Lung microvascular endothelial cell (primary cell): Measurements from ENCODE around the gene VAV2. TPM values are rescaled to one million over a fixed set of nuclear protein-coding genes. Genes with fewer than 3 reads are reported as not detected.

Source experiments
- DNase-seq, 2 donors: peaks; one replicate each; pipeline versions ENCODE4 v3.0.0 to v3.0.0-alpha.2; 2010; ENCODE audit warnings: low read depth in 2 of 2
- total RNA-seq: library from RNA; depleted of rRNA; stranded (reverse); fragments of >200 nt; gene quantifications from 2 replicates; pipeline ENCODE4 v1.2.1, GENCODE V29; 2014

VAV2 gene
- total RNA-seq, 1 donor from 2014 or later: 17.7 TPM

DNA sequence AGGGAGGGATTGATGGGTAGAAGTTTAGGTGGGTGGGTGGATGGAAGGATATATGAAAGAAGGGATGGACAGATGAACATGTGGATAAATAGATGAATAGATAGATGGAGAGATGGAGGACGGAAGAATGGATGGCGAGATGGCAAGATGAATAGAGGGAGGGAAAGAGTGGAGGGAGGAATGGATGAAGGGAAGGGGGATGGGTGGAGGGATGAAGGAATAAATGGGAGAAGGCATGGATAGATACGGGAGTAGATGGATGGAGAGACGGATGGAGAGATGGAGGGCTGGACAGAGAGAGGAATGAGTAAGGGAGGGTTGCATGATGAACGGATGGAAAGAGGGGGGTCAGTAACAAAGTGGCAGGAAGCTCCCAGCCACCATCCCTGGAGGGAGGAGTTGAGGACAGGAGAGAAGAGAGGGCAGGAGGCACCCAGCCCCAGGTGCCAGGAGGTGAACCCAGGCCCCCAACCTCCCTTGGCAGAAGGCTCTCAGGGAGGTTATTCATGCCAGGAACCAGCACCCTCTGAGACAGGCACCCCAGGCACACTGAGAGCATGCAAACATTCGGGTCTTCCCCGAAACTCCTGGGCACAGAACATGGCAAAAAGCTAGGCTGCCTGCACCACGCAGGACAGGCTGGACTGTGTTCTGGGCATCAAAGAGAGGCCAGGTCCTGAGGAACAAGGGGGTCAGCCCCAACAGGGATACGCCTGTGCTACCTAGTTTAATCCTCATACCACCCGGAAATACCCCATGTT, 263.1 kb downstream of the VAV2 start:
- no peak for DNase-seq

DNA sequence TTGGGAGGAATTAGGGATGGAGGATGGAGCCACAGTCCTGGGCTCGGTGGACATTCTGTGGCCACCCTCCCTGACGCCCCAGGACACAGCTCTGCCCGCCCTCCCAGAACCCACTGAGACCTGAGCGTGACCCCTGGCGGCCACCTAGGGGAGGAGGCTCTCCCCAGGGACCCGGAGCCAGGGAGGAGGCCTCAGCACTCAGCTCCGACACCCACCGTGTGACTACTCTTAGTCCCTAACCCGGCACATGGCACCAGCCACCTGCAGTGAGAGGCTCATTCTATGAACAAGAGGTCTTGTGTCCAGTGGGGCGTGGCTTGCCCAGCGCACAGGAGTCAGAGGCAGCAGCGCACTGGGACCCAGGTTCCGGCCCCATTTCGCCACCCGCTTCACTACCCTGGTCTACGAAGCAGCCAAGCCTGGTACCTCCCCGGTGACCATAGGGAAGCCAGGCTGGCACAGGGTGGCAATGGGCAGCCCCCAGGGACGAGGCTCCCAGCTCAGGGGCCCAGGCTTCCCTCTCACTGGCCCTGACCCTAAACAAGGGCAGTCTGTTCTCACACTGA, 264.2 kb downstream of the VAV2 start:
- no peak for DNase-seq

DNA sequence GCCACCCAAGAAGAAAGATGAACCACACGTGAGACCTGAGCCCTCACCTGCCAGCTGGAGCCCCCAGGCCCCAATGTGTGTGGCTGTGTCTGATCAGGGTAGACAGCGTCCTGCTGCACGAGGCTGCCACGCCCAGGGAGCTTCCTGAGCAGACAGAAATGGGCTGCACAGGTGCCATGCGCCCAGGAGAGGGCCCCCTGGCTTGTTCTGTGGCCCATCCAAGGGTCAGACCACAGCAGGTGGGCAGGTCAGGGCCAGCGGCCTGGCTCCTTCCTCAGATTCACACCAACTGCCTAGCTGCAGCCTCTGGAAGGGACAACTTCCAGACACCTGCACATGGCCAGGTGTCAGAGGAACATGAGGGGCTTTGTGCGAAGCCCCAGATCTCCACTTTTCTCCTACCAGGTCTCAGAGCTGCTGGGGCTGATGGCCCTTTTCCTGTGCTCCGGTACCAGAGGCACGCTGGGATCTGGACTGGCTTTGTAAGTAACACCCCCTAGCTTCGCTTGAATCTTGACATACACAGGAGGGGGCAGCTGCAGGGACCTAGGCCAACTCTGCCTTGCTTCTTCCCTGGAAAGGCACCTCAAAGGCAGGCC, 264.7 kb downstream of the VAV2 start:
- no peak for DNase-seq

DNA sequence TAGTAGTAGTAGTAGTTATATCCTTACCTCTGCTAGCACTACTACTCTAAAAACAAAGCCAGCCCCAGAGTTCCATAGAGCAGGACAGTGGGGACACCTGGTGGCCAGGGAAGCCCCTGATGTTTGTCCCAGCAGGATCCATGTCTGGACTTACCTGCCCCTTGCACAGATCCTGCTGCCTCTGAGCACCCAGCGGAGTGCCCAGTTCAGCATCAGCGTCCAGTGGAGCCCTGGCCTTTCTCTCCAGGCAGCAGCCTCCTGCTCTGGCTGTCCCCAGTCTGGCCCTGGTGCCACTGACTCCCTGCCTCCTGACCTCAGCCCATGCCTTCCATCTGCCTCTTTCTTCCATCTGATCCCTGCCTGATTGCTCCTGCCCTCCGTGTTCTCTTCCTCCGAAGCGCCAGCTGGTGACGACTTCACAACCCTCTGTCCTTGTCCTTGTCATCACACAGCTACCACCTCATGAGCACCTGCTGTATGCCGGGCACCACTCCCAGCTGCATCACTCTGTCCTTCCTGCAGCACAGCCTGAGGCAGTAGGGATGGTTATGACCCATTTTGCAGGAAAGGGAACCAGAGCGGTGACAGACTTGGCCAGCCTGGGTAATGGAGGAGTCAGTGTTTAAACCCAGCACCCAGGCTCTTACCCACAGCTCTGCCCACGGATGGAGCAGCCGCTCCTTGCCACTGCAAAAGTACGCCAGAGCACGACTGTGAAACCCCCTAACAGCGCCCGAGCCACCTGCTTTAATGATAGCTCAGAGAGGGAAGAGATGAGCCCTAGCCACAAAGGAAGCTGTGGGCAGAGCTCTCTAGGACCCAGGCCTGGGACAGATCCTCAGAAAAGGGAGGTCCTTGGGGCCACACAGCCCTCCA, 265.5 kb downstream of the VAV2 start:
- peak; percentile 42 to 79 for DNase-seq

DNA sequence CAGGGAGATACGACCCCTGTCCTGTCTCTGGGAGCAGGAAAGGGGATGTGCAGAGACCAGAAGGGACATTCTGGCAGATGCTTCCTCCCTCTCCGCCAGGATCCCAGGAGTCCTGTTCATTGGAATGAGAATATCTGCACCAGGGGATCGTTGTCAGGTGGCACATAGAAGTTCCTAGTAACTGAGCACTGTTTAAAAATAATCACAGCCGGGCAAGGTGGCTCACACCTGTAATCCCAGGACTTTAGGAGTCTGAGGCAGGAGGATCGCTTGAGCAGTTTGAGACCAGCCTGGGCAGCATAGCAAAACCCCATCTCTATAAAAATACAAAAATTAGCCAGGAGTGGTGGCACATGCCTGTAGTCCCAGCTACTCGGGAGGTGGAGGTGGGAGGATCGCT, 266.2 kb downstream of the VAV2 start:
- no peak for DNase-seq

DNA sequence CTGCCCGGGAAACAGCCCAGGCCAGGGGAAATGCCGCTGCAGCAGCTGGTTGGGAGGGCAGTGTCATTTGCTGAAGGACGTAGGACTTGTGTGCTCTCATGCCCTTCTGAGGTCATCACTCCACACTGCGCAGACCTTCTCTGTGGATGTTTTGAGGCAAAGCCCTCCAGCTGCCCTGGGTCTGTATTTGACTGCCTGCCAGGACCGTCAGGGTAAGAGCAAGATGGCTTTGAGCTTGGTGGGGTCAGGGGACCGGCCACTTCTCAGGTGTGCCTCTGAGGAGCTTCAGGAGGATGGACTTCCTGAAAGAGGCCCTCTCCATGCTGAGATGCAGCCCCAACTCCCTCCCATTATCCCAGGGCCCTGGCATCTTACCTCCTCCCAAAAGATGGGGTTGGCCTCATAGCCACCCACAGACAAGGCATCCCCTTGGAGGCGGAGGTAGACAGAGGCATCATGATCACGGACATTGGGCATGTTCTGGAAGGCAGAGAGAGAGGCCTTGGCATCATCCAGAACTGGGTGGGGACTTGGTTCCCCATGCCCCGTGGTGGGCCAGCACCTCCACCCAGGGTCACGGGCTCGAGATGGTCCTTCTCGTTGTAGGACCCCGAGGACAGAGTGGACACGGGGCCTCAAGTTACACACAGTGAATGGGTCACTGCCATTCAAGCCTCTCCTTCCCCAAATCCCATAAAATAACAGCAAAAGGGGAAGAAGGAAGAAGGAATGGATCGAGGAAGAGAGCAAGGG, 273.4 kb downstream of the VAV2 start:
- no peak for DNase-seq

DNA sequence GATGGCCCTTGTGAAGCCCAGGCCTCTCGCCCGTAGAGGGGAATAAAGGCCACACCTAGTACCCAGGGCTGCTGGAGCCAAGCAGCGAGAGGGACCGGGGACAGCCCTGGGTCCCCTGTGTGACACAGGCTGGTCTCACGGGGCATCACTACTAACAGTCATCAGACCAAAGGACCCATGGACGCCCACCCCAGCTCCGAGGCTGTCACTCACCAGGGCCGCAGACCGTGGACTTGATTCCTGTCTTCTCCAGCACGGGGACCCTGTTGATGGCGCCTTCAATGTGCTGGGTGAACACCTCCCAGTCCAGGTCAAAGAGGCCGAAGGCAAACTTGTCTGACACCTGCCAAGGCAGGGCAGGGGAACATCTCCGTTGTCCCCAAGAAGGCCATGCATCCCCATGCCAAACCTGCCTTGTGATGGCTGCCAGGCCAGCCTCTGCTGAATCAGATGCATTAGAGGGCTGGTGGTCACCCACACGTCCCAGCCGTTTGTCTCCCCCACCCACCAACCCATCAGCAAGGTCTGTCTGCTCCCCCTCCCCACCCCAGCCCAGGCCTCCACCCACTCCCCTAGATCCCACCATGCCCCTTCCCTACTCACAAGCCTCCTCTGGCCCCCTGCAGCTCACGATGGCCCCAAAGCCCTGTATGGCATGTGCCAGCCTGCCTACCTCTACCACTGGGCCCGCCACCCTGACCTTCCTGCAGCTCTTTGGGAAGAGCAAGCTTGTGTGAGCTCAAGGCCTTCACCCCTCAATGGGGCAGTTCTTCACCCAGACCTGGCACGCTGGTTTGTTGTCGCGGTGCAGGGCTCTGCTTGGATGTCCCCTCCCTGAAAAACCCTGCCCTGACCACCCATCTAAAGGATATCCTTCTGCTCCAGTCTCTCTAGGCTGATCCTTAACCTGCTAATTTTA, 274.8 kb downstream of the VAV2 start:
- no peak for DNase-seq

DNA sequence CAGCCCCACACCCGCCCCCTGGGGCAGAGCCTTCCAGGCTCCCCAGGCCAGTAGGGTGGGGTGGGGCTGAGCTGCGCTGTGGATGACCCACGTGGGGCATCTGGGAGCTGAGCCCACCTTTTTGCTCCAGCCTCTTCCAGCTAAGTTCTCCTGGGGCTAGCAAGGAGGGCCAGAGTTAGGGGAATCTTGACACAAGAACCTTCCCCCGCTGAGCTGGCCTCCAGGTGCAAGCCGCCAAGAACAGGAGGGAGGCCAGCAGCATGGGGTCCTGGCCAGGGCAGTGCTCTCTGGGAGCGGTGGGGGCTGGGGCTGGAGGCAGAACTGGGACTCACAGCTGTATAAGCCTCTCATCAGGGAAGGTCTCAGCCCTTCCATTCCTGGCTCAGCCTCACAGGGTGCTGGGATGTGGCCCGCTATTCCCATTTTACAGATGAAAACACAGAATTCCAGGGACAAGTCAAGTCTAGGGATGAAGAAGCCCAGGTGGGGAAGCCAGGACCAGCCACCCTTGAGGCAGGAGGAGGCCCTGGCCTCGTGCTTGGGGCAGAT, 275.5 kb downstream of the VAV2 start:
- no peak for DNase-seq

DNA sequence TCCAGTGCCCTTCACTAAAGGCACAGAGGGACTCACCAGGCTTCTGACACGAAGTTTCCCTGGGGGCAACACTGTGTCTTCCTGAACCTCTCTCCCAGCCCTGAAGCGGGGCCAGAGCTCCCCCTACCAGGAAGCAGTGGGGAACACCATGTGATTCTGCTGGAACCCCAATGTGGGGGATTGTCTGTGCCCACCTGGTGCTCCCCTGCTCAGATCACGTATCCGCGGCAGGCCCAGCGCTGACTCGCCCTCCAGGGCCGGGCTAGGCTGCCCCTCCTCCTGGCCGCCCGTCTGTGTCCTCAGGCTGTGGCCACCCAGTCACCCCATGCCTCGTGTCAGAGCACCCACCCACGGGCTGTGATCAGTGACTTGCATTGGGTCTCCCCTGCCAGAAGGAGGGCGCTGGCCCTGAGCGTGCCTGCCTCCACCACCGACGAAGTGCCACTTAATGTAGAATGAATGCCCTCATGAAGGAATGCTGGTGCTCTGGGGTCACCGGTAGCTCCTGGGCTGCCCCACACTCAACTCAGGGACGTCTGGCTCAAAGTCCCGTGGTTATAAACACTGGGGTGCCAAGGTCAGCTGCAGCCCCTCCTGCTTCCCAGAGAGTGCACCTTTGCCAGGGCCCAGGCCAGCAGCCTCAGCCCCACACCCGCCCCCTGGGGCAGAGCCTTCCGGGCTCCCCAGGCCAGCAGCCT, 276.1 kb downstream of the VAV2 start:
- peak in 1 of 2 donors; percentile 14 for DNase-seq

DNA sequence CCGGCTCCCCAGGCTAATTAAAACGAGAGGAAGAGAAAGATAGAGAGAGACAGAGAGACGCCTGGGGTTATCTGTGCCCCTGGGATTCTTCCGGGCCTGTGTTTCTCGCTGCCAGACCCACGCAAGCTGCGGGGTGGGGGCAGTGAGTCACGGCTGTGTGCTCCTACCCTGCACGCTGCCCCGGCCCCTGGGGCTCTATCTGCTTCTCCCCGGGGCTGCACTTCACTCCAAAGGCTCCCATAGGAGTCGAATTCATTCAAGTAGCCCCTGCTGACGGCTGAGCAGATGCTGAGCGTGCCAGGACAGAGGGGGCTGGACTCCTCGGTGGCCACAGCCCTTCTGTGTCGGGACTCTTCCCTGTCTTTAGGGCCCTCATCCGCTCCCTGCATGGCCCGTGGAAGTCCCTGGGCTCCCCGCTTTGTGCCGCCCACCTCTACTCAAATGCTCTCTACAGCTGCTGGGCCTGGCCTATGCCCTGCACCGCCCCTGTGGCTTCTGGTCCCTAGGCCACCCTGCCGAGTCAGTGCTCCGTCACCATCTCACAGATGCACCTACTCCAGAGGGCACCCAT, 276.7 kb downstream of the VAV2 start:
- no peak for DNase-seq

DNA sequence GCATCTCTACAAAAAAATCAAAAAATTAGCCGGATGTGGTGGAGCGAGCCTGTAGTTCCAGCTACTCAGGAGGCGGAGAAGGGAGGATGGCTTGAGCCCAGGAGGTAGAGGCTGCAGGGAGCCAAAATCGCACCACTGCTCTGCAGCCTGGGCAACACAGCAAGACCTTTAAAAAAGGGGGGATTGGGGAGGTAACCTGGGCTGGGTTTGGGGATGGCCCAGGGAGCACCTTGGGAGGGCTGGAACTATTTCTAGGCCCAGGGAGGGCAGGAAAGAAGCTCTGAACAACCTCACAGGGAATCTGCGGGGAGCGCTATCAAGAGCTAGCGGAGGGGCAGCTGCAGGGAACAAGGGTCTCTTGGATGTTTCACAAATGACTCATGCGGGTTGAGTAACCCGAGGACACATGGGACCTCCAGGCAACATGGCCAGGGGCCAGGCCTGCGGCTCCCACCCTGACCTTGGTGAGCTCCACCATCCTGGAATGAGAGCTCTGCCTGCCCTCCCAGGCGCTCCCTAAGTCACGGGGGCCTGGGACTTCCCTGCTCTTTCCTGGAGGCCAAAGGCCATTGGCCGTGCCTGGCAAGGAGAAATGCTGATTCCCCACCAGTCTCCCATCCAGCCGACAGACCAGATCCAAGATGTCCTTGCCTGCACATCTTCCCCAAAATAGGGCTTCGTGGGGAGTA, 277.4 kb downstream of the VAV2 start:
- no peak for DNase-seq

DNA sequence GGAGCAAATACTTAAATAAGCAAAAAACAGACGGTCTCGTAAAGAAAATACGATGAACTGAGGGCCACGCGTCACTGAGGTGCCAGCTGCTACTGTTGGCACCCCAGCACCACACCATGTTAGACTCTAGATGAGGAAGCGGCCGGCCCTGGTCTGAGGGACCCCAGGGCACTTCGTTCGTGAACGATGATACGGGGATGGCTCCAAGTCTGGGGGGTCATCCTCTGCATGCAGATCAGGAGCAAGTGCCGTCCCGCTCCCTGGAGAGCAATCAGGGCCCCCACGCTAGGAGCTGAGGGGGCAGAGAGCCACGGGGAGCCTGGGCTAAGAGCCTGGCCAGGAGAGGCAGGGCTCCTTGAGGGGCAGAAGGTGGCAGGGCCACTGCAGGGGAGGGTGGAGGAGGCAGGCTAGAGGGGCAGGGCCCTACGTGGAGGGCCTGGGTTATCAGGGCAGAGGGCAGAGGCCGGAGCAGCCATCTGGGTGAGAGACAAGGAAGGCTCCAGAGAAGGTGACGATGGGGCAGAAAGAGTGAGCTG, 278.1 kb downstream of the VAV2 start:
- DNase-seq: no peak

DNA sequence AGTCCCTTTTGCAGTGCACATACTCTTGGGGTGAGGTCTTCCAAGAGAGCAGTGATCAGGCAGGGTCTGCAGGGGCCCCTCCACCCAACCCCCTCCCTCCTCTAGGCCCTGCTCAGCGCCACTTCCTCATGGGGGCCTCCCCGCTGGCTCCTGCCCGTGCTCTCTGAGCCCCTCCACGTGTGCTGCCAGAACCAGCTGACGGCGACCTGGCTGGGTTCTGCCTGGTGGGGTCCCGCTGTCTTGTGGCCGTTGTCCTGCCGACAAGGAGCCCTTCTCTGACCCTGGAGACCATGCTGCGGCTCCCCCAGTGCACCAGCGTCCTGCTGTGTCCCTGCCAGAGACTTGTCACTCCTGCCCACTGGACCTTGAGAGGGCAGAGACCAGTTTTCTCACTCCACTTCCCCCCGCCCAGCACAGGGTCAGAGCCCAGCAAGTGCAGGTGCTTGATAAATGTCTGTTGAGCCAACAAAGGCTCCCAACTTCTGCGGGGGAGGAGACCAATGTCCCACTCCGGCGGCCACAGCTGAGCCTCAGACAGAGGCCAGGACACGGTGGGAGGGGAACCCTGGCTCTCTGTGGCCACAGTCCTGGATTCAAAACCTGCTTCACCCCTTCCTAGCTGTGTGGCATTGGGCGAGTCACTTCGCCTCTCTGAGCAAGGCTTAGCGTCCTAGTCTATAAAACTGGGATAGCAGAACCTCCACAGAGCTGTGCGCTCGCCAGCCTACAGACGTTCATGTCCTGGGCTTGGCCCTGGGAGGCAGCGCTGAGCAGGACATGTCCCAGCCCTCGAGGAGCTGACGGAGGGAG, 278.8 kb downstream of the VAV2 start:
- DNase-seq: no peak

DNA sequence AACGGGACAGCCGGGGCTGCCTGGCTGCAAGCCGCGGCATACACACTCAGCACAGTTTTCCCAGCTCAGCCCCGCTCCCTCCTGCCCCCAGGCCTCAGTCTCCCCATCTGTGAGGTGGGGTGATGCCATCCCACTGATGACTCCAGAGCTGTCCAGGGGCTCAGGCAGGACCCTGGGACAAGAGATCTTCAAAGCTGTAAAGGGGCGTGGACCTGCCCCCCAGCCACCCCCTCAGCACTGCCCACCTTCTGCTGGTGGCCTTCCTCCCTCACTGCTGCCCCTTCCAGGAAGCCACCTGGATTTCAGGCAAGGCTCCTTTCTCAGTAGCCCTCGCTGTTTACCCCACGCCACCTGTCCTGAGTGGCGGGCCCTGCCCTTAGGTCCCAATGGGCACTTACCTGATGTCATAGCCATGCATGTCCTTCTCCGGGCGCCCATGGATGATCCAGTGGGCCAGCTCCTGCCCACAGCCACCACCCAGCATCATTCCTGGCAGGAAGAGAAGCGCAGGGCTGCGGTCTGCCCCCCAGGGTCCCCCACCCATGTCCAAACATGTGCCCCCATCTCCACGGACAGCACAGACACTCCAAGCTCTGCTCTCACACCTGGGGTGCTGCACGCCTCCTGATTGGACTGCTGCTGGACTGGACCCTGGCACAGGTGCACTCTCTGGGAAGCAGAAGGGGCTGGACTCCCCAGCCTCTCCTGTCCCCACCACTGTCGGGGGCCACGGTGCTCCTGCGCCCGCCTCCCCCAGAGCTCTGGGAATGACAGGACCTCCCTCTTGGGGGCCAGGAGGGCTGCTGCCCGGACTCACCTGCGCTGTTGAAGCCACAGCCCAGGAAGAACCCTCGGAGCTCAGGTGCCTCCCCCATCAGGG, 279.7 kb downstream of the VAV2 start:
- DNase-seq: no peak
